NCI-H2196 (cell line): ENCODE measurements around the gene HOXB7.

ENCODE experiments used
- DNase-seq: peaks from one replicate; lab custom pipeline; 2025; ENCODE audit not compliant: unreplicated experiment; lab: John Stamatoyannopoulos, UW

Gene HOXB7

DNA sequence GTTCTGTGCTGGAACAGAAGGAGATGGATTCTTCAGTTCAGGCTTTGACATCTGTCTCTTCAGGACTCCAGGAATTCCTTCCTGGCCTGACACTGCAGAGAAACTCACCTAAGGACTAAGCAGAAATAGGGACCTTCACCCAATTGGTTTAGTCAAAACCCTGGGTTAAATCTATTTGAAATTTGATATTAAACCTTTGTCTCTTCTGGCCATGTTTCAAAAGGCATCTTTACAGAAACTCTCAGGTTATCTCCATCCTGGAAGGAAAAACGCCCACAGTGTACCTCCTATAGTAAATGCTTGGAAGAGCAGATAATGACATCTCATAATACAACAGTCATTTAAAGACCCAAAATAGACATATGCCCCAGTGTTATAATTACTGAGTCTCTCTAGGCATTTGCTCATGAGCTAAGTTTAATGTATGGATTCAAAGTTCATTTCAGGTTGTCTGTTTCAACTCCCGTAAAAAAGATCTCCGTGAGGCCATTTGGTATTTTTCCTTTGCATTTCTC, 27.1 kb downstream of the HOXB7 start:
- no peak for DNase-seq

DNA sequence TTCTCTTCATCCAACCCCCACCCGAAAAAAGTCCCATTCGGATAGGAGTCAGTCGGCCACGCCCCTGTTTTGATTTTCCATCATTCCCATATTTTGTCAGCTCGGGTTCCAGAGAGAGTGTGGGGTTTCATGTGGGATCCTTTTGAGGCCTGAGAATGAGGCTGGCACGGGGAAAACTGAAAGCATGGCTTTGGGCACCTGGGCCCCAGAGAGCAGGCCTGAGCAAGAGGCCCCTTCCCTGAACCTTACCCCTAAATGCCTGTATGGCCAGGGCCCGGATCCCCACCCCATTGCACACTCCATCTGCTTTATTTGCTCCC, 28.1 kb downstream of the HOXB7 start:
- no peak for DNase-seq

DNA sequence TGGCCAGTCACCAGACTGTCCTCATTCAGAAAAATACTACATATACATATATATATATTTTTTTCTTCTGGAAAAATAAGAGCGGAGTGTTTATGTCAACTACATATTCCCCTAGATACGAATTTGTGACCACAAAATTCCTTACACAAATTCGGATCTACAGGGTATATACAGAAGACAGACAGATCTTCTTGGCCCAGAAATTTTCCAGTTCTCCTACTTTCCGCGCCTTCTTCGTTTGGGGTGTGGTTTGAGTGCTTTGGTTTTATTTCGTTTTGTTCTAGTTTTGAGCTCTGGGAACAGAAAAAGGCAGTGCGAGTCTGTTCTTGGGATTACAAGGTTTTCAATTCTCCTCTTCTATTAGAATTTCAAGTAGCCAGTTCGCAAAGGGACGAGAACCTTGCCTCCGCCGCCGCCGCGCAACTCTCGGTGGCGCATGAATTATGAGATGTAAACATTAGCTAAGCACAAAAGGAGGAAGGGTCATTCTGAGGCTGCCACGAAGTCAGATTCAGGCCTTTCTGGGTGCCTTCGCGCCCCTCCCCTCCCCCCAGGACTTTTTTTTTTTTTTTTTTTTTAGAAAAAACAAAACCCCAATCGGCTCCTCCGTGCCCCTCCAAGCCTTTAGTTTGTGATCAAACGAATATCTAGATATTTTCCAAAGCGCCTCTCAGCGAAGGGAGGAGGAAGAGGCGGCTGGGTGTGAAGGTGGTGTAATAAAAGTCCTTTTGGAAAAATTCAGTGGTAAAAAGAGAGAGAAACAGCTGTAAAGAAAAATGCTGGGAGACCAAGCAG, 30.9 kb downstream of the HOXB7 start:
- DNase-seq, result no peak

DNA sequence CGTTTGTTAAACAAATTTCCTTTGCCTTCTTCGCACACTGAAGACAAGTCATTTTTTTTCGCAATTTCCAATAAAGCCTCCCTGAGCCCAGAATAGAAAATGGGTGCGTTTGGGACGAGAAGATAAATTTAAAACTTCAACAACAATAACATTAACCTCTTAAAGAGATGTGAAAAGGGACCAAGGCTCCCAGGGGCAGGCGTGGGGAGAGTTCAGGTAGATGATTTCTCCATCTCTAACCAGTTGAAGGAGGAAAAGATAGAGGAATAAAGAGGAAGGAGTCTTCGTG, 31.4 kb downstream of the HOXB7 start:
- no peak for DNase-seq

DNA sequence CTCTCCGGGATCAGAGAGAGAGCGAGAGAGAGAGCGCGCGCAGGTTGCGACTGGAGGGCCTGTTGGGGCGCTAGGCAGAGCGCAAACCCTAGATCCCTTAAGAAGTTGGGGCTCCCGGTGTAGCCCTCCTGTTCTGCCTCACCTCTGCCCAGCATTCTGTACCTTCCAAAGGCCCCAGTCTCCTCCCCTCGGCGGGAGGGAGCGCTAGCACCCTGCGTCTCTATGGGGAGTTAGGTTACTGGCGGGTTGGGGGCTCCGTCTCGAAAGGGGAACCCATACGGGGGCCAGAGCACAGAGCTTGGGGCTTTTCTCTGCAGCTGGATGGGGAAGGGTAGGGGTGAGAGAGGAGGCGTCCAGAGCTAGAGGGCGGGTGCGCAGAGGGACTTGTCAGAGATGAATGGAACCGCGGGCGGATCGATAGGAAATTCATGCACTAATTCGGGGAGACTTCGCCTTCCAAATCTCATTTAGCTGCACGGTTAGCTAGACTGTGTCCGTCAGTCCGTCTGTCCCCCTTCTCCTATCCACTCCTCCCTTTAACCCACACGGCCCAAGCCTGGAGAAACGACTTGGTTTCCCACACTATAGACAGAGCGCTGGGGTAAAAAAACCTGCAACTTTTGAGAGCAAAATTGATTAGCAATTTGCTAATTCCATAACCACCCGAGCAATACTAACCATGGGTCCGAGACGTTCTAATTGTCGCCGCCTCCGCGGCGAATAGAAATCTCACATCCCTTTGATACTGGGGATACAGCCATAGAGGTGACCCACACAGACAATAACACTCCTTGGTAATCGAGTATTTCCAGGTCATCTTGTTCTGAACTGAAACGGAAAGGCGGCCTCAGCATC, 32.0 kb downstream of the HOXB7 start:
- no peak for DNase-seq

DNA sequence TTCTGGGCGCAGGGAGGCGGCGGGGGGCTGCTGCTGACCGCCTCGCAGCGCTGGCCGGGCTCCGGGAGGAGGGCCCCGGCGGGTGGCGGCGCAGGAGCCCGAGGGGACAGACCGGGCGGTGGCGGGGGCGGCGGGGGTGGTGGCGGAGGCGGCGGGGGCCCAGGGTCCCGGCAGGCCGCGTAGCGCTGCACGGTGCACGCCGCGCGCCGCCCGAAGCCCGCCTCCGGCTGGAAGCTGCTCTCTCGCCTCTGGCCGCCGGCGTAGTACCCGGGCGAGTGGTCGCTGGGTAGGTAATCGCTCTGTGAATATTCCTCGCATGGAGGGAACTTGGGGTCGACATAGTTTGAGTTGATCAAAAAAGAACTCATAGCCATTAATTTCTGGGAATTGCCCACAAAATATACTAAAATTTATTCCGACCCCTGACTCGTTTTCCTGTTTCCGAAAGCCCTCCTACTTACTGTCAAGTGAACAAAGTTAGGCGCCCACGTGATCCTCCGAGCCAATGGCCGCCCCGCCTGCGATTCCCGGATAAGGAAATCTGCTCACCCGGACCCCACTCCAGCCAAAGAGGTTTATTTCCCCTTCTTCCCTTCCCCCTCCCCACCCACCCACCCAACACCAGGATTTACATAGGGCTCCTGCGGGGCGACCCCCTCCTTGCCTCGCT, 32.7 kb downstream of the HOXB7 start, which contains the start of gene HOXB4:
Gene HOXB4 (minus strand): TSS at position 405 of the 670 bp plus-strand sequence. CDS start 31 bp downstream, at position 374.
- no peak for DNase-seq

DNA sequence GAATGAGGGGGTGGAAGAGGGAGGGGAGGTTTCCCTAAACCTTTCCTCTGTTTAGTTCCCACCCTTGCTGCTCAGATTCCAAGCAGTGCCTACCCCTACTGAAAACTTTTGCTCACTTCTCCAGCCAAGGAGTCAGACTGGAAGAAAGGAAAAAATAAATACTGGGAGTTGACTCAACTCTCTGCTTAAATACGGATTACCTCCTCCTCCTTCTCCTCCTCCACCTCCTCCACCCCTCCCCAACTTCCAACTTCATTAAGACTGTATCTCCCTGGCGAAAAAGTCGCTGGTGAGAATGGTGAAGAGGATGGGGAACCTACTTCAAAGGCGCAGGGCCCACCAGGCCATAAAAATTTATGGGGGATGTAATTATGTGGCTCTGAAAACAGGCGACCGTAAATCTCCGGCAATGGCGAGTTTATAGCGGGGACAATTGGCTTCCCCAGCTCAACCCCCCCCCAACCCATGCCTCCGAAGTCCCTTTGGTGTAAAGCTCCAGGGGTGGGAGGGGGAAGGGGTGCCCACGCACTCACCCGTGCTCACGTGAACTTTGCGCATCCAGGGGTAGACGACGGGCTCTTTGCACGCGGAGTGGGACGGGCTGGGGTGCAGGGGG, 33.4 kb downstream of the HOXB7 start:
- no peak for DNase-seq

DNA sequence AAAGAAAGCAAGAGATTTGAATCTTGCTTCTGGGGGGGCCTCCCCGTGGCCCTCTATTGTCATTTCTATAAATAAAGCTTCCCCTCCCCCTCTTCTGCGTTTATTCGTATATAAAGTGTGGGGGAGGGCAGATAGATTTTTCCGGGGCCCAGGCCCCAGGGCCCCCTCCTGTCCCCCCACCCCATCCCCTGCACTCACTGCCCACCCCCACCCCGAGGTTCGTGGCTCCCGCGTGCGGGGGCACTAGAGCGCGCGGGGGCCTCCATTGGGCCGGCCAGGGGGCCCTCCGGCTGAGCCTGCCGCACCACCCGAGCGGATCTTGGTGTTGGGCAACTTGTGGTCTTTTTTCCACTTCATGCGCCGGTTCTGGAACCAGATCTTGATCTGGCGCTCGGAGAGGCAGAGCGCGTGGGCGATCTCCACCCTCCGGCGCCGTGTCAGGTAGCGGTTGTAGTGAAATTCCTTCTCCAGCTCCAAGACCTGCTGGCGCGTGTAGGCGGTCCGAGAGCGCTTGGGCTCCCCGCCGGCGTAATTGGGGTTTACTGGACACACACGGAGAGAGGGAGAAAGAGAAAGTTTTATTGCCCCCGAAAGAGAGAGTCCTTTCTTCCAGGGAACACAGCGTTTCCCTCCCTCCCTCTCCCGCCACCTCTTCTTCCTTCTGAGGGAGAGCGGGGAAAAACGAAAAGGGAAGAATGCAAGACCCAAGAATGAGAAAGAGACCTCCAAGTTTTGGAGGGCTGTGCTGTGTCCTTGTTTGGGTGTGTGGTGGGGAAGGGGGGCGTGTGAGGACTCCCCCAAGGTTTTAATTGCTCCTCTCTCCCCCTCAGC, 34.1 kb downstream of the HOXB7 start:
- no peak for DNase-seq

DNA sequence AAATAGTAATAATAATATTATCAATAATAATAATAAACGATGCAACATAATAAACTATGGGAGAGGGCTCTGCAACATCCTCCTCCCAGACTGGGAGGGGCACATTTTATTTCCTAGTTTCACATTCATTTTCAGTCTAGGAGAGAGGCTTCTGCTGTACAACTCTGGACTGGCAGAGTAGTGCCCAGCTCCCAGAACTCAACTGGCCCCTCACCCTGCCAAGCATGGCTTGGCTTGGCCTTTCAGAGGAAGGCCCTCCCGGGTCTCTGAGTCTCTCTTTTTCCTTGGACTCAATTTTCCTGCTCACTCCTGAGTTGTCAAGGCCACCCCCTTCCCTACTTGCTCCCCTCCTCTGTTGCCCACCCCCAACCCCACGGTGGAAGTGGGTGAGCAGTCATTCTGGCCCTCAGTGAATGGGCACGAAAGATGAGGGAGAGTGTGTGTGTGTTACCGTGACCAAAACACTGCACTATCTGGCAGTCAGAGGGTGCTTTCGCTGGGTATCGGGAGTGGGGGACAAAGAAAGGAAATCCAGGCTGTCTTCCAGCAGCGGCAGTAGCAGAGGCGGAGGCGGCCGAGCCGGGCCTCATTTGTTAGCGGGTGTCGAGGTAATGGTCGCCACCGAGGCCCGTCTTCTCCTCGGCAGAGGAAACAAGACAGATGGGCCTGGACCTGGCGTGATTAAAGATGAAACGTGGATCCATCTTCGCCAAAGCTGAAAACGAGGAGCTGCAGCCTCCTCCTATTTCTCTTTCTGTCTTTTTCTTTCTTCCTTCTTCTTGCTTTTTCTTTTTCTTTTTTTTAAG, 34.9 kb downstream of the HOXB7 start:
- DNase-seq, result no peak

DNA sequence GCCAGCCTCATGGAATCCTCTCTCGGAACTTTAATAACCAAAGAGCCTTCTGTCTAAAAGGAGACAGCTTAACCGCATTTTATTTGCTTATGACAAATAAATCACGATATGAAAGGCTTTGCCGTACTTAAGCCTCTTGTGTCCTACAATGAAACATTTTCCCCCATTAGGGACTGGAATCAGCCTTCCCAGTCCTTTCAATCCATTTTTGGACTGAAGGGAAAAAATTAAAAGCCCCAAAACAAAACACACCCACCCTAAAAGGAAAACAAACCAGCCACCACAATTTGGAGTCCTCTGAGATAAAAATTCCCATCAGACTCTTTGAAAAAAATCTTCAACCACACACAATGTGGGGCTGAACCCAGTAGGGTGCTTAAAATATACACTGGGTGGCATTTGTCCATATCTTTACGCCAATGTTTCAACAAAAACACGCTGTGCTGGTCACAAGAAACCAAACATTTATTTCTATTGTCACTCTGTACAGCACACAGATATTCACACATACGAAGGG, 35.7 kb downstream of the HOXB7 start:
- no peak for DNase-seq

DNA sequence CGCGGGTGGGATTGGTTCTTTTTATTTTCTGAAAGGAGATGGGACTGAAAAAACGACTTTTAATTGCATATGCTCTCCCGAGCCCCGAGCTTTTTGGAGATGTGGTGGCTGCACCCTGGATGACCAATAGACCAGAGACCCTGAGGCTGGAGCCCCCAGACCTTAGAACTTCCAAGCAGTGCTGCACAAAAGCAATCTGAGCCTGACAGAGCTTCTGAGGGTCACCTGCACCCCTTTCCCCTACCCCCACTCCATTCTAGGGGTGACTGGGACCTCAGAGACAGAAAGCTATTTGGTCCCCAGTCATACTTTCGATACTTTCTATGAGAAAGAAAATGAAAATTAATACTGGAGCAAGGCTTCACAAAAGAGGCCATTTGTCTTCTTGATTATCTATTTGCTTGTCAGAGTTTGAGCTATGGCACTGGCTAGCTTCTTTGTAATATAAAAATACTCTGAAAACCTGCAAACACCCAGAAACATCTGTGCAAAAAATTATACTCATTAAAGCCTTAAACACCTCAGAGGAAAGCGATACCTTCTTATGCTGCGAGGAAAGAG, 36.2 kb downstream of the HOXB7 start:
- no peak for DNase-seq

DNA sequence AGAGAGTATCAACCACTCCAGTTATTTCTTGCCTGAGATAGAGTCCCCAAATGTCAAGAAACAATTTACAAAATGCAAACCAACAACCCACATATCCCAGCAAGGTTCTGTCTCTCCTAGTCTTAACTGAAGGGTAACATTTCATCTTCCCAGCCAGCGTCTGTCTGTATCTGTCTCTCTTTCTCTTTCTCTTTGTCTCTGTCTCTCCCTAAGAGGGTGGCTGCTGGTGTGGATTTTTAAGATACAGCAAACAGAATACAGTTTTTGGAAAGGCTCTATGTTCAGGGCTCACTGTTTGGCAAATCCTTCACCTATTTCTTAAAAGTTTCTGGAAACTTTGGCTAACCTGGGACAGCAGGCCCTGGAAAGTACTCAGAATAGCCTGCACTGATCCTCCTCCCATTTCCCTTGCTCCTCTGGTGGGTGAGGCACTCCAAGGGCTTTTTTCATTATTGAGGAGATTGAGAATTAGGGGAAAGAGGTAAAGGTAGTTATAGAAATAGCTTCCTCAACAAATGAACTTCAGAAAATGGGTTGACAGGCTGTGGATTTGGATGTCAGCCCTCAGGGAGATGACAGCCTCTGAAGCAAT, 38.9 kb downstream of the HOXB7 start:
- no peak for DNase-seq

DNA sequence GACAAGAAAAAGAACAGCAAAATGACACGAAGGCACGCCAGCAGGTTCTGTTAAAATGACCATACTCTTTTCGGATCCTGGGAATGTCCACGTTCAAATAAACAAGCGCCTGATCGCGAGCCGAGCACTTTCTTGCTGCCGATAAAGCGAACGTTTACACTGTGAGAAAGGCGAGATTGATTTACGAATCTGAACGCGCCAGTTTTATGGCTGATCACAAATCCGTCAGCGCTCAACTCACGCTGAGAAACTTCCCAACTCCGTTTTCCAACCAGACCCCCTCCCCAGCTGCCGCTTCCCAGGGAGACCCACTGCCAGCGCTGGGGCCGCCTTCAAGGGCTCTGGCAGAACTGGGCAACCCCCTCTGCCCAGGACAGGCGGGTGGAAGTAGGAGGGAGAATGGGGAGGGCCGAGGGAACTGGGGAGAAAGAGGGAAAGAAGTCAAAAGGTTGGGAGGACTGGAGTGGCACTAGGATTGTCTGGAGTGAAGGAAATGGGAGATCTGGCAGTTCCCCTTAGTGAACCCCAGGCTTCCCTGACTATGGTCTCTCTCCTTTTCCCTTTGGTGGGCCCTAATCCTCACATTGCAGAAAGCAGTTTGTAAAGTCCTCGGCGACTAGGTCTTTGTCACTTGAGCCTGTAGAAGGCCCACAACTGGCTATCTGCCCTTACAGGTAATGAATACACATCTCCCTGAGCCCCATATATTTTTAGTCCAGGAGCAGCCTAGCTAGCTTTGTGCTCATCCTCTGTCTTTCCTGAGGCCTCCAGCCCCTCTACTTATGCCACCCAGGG, 39.6 kb downstream of the HOXB7 start:
- no peak for DNase-seq

DNA sequence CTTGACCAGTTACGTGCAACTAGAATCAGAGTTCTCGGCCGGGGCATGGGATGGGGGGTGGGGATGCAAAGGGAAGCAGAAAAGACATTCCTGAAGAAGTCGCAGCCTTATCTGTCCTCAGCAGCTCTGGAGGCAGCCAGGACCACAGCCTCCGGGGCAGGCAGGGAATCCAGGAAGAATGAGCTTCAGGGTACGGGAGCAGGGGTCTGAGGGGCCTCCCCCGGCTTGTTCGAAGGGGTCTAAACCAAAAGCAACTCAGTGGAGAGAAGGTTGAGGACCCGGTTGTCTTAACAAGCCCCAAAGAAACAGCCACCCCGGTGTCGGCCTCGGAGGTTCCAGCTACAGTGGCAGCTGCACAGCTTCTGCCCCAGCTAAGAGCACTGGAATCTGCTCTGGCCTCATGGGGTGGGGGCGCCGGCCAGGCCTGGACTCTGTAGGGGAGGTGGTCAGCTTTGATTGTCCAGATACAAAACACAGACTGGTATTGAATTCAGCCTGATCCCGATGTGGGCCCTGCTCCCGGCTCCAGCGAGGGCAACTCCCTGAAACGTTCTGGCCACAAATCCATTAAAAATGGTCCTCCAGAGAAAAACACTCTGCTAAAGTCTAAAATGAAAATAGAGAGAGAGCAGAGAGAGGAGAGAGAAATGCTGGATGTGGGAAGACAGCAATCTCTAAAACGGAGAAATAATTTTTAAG, 40.3 kb downstream of the HOXB7 start:
- no peak for DNase-seq

DNA sequence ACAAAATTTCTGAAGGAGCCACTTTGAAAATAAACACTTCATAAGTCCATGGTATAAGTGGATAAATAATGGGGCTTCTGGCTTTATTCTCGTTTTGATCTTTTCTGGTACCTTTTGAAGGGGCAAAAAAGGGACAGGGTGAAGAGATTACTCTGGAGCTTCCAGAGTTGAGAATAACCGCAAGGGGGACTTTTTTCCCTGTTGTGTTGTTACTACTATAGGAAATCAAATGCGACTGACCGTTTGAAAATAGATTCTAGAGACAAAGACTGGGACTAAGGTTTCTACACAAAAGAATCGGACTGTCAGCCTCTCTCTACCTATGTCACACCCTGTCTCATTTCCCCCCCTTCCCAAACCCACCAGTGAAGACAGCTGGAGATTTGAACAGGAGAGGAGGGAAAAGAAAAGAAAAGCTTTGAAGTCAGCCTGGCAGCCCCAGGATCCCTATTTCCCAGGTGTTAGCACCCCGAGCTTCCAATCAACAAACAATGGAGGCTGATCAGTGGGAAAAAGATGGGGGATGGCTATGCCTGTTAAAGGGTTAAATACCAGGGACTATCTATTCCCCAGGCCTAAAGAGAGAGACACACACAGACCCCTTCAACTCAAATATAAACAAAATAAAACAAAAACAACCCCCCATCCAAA, 41.0 kb downstream of the HOXB7 start:
- no peak for DNase-seq

DNA sequence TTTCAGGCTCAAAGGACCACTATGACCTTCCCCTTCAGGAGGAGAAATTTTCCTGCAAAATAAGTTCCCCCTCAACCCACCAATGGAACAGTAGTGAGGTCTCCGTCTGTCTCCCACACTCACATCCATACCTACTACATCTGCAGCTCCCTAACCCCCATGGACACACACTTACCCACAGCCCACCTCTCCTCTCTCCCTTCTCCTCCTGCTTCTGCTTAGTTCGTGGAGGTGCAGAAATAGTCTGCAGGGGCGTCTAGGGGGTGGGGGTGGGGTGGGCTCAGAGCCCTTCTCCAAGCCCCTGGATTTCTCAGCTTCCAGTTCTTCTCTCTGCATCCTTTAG, 41.6 kb downstream of the HOXB7 start:
- DNase-seq, result no peak
